GM23248 (cell line): Measurements from ENCODE around the gene FFAR3.
"Not testable (repeated sequence)": the region's sequence is repeated elsewhere in the genome, so short reads cannot be mapped to it uniquely, and the experiment has no call there.

Experiments used
- EZH2 ChIP-seq: fragments of 200-600 bp; sonication (generic); IDR thresholded peaks from 2 replicates; pipeline ENCODE4 v1.6.1; 2018; ENCODE audit warnings: antibody characterized with exemption, mild to moderate bottlenecking; ENCODE audit not compliant: insufficient read depth, poor library complexity, severe bottlenecking
- EZH2phosphoT487 ChIP-seq: fragments of 200-600 bp; sonication (generic); IDR thresholded peaks from 2 replicates; pipeline ENCODE4 v1.6.1; 2018; ENCODE audit warnings: antibody characterized with exemption, moderate library complexity, mild to moderate bottlenecking, low read depth; ENCODE audit not compliant: insufficient read depth

DNA sequence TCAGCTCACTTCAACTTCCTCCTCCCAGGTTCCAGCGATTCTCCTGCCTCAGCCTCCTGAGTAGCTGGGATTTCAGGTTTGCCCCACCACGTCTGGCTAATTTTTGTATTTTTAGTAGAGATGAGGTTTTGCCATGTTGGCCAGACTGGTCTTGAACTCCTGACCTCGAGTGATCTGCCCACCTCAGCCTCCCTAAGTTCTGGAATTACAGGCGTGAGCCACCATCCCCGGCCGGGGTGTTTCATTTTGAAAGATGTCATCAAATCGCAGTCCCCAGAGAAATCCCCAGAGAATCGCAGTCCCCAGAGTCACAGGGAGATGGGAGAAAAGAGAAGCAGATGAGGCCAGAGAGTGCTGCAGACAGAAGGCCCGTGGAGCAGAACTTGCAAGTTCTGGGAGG lies 43.2 kb downstream of the FFAR3 start:
- not testable (repeated sequence) for TF ChIP-seq EZH2phosphoT487, EZH2
